Measurements from ENCODE around the gene ERO1B.

The ERO1B gene

GRCh38 chr1:236311040-236311439 lies 29.3 kb upstream of the ERO1B start:
- TF ChIP-seq EP300 (IDR thresholded peaks at IDR 0.05; ENCODE audit: borderline replicate concordance) (no peak), ZBTB7A (IDR thresholded peaks at IDR 0.05; ENCODE audit: low read depth) (no peak), RAD21 (IDR thresholded peaks at IDR 0.05; ENCODE audit: low read depth) (no peak), NFIC (IDR thresholded peaks at IDR 0.05) (no peak), TAF1 (IDR thresholded peaks at IDR 0.05; ENCODE audit: low read depth) (no peak), REST (IDR thresholded peaks at IDR 0.05; ENCODE audit: low read depth) (no peak), TEAD4 (IDR thresholded peaks at IDR 0.05) (no peak), USF1 (IDR thresholded peaks at IDR 0.05) (no peak), CEBPB (IDR thresholded peaks at IDR 0.05) (no peak), TCF12 (IDR thresholded peaks at IDR 0.05; ENCODE audit: low read depth) (no peak), CREB1 (IDR thresholded peaks at IDR 0.05; ENCODE audit: low read depth) (no peak), MAX (IDR thresholded peaks at IDR 0.05) (no peak), FOXM1 (IDR thresholded peaks at IDR 0.05; ENCODE audit: borderline replicate concordance, low read depth) (no peak)

- TF ChIP-seq EGR1 (IDR thresholded peaks at IDR 0.05): no peak
- TF ChIP-seq FOXM1 (IDR thresholded peaks at IDR 0.05; ENCODE audit: borderline replicate concordance, low read depth): no peak
- no peak for TF ChIP-seq NFIC (IDR thresholded peaks at IDR 0.05)
- TF ChIP-seq REST (IDR thresholded peaks at IDR 0.05; ENCODE audit: low read depth): no peak
- TF ChIP-seq TEAD4 (IDR thresholded peaks at IDR 0.05): no peak
Measured at GRCh38 chr1:236308827-236309226, 27.1 kb upstream of the ERO1B start.

GRCh38 chr1:236307435-236307834 lies 25.7 kb upstream of the ERO1B start:
- TF ChIP-seq MAX (IDR thresholded peaks at IDR 0.05) (no peak), ZBTB7A (IDR thresholded peaks at IDR 0.05; ENCODE audit: low read depth) (no peak), YY1 (IDR thresholded peaks at IDR 0.05; ENCODE audit: low read depth) (no peak), RAD21 (IDR thresholded peaks at IDR 0.05; ENCODE audit: low read depth) (no peak), USF1 (IDR thresholded peaks at IDR 0.05) (no peak), CEBPB (IDR thresholded peaks at IDR 0.05) (no peak), TCF12 (IDR thresholded peaks at IDR 0.05; ENCODE audit: low read depth) (no peak), NFIC (IDR thresholded peaks at IDR 0.05) (no peak)

- TF ChIP-seq RAD21 (IDR thresholded peaks at IDR 0.05; ENCODE audit: low read depth): no peak
- TF ChIP-seq TAF1 (IDR thresholded peaks at IDR 0.05; ENCODE audit: low read depth): no peak
- no peak for TF ChIP-seq MAX (IDR thresholded peaks at IDR 0.05)
- TF ChIP-seq CEBPB (IDR thresholded peaks at IDR 0.05): no peak
- no peak for TF ChIP-seq EGR1 (IDR thresholded peaks at IDR 0.05)
- TF ChIP-seq REST (IDR thresholded peaks at IDR 0.05; ENCODE audit: low read depth): no peak
- TF ChIP-seq YY1 (IDR thresholded peaks at IDR 0.05; ENCODE audit: low read depth): no peak
- TF ChIP-seq CREB1 (IDR thresholded peaks at IDR 0.05; ENCODE audit: low read depth): no peak
- no peak for TF ChIP-seq FOXM1 (IDR thresholded peaks at IDR 0.05; ENCODE audit: borderline replicate concordance, low read depth)
- TF ChIP-seq NFIC (IDR thresholded peaks at IDR 0.05): no peak
- TF ChIP-seq TEAD4 (IDR thresholded peaks at IDR 0.05): no peak
- TF ChIP-seq USF1 (IDR thresholded peaks at IDR 0.05): no peak
- no peak for TF ChIP-seq TCF12 (IDR thresholded peaks at IDR 0.05; ENCODE audit: low read depth)
- TF ChIP-seq ZBTB7A (IDR thresholded peaks at IDR 0.05; ENCODE audit: low read depth): no peak
- no peak for TF ChIP-seq EP300 (IDR thresholded peaks at IDR 0.05; ENCODE audit: borderline replicate concordance)
Measured at GRCh38 chr1:236304682-236305081, 22.9 kb upstream of the ERO1B start.

Measured in Ishikawa (cell line).